ENCODE results near the gene GAA.

- TF ChIP-seq CTCF (IDR thresholded peaks at IDR 0.05) (no peak), POLR2A (IDR thresholded peaks at IDR 0.05) (no peak)
These were observed 37.4 kb upstream of the GAA start for GRCh38 chr17:80063830-80064585.
